Trophoblast cell (in vitro differentiated cells and primary cell): ENCODE measurements around the gene GRM4.

Experiments used
- DNase-seq, 2 donors: peaks; one replicate each; pipeline ENCODE4 v3.0.0-alpha.2; 2016
- H2AFZ ChIP-seq: 2 replicates; pipeline ENCODE4 v1.6.1; 2013; ENCODE audit warnings: low read length, moderate library complexity, mild to moderate bottlenecking; ENCODE audit not compliant: insufficient read depth, poor library complexity
- H2AK5ac ChIP-seq: 2 replicates; pipeline ENCODE4 v1.6.1; 2013; ENCODE audit warnings: mild to moderate bottlenecking, low read length
- H2BK120ac ChIP-seq: 2 replicates; pipeline ENCODE4 v1.6.1; 2013; ENCODE audit warnings: low read length, mild to moderate bottlenecking, moderate library complexity; ENCODE audit not compliant: insufficient read depth, poor library complexity
- H2BK12ac ChIP-seq: 2 replicates; pipeline ENCODE4 v1.6.1; 2013; ENCODE audit warnings: mild to moderate bottlenecking, low read length, moderate library complexity
- H2BK5ac ChIP-seq: 2 replicates; pipeline ENCODE4 v1.6.1; 2013; ENCODE audit warnings: low read length, low read depth, moderate library complexity, mild to moderate bottlenecking; ENCODE audit not compliant: poor library complexity
- H3K14ac ChIP-seq: 2 replicates; pipeline ENCODE4 v1.6.1; 2013; ENCODE audit warnings: mild to moderate bottlenecking, low read length
- H3K18ac ChIP-seq: 2 replicates; pipeline ENCODE4 v1.6.1; 2013; ENCODE audit warnings: mild to moderate bottlenecking, low read length
- H3K23ac ChIP-seq: 2 replicates; pipeline ENCODE4 v1.6.1; 2013; ENCODE audit warnings: low read length
- H3K27ac ChIP-seq: 2 replicates; pipeline ENCODE4 v1.5.1; 2013; ENCODE audit warnings: low read depth, mild to moderate bottlenecking, inconsistent platforms, low read length, moderate library complexity
- H3K27me3 ChIP-seq: 2 replicates; pipeline ENCODE4 v1.6.1; 2013; ENCODE audit warnings: inconsistent platforms, mild to moderate bottlenecking, low read length, moderate library complexity; ENCODE audit not compliant: insufficient read depth
- H3K36me3 ChIP-seq, 2 experiments: 1 replicate in 1 of 2; 2 replicates in 1 of 2; pipeline ENCODE4 v1.6.1; 2013; ENCODE audit warnings: low read length in 2 of 2, mild to moderate bottlenecking in 2 of 2, moderate library complexity in 1 of 2; ENCODE audit not compliant: insufficient read depth in 2 of 2, control insufficient read depth in 1 of 2
- H3K4ac ChIP-seq: 2 replicates; pipeline ENCODE4 v1.6.1; 2013; ENCODE audit warnings: low read depth, mild to moderate bottlenecking, low read length, moderate library complexity
- H3K4me1 ChIP-seq, 2 experiments: 1 replicate in 1 of 2; 2 replicates in 1 of 2; pipeline ENCODE4 v1.6.1; 2013; ENCODE audit warnings: low read length in 2 of 2, mild to moderate bottlenecking in 2 of 2, moderate library complexity in 1 of 2; ENCODE audit not compliant: insufficient read depth in 2 of 2, control insufficient read depth in 1 of 2
- H3K4me2 ChIP-seq: 2 replicates; pipeline ENCODE4 v1.6.1; 2013; ENCODE audit warnings: inconsistent platforms, mild to moderate bottlenecking, low read length, moderate library complexity
- H3K4me3 ChIP-seq: 2 replicates; pipeline ENCODE4 v1.5.1; 2013; ENCODE audit warnings: mild to moderate bottlenecking, low read depth, low read length, inconsistent platforms
- H3K79me1 ChIP-seq: one replicate; pipeline ENCODE4 v1.6.1; 2013; ENCODE audit warnings: low read length
- H3K79me2 ChIP-seq: 2 replicates; pipeline ENCODE4 v1.6.1; 2013; ENCODE audit warnings: low read length, mild to moderate bottlenecking; ENCODE audit not compliant: control insufficient read depth, insufficient read depth, poor library complexity
- H3K9ac ChIP-seq: 2 replicates; pipeline ENCODE4 v1.6.1; 2013; ENCODE audit warnings: mild to moderate bottlenecking, low read length
- H3K9me3 ChIP-seq: 2 replicates; pipeline ENCODE4 v1.6.1; 2013; ENCODE audit warnings: low read depth, mild to moderate bottlenecking, control low read depth, inconsistent platforms, low read length; ENCODE audit not compliant: insufficient read depth
- H4K12ac ChIP-seq: 2 replicates; pipeline ENCODE4 v1.6.1; 2013; ENCODE audit warnings: low read depth, mild to moderate bottlenecking, low read length, moderate library complexity
- H4K8ac ChIP-seq: 2 replicates; pipeline ENCODE4 v1.6.1; 2013; ENCODE audit warnings: low read depth, mild to moderate bottlenecking, low read length, moderate library complexity
- H4K91ac ChIP-seq: one replicate; pipeline ENCODE4 v1.6.1; 2013; ENCODE audit warnings: low read depth, mild to moderate bottlenecking, low read length, moderate library complexity
- WGBS: extraction: QIAGEN DNeasy Blood & Tissue Kit; methylation state at CpG from one replicate; pipeline ENCODE4 v1.1.7; 2013; ENCODE audit warnings: missing lambda C conversion rate; ENCODE audit not compliant: insufficient read length, insufficient coverage; ENCODE audit errors: extremely low coverage; 5-methylcytosine and 5-hydroxymethylcytosine counted together

GRM4 gene

GRCh38 chr6:34036357-34037069, 109.4 kb downstream of the GRM4 start:
- no peak overlapping the region for H3K23ac ChIP-seq
- H3K36me3 ChIP-seq: no peaks in the 10 kb centered on the region
- no peak overlapping the region for H4K12ac ChIP-seq
- H3K9ac ChIP-seq: no peak overlapping the region
- H2AFZ ChIP-seq: no peak overlapping the region
- no peak overlapping the region for H3K14ac ChIP-seq
- H3K4me2 ChIP-seq: no peak overlapping the region
- H3K27ac ChIP-seq: no peak overlapping the region
- no peak for DNase-seq
- H3K79me1 ChIP-seq: no peaks in the 10 kb centered on the region
- no peak overlapping the region for H2AK5ac ChIP-seq
- H3K79me2 ChIP-seq: no peaks in the 10 kb centered on the region
- no peaks in the 10 kb centered on the region for H3K4me1 ChIP-seq
- H3K9me3 ChIP-seq: no peaks in the 10 kb centered on the region
- H3K27me3 ChIP-seq: no peaks in the 10 kb centered on the region
- H4K8ac ChIP-seq: no peak overlapping the region
- H4K91ac ChIP-seq: no peak overlapping the region
- no peak overlapping the region for H2BK12ac ChIP-seq
- WGBS: no CpG with 5 or more reads among the region's 20 CpGs
- no peak overlapping the region for H2BK120ac ChIP-seq
- H3K4ac ChIP-seq: no peak overlapping the region
- H2BK5ac ChIP-seq: no peak overlapping the region
- no peak overlapping the region for H3K18ac ChIP-seq
- peak overlapping the region; percentile 10 for H3K4me3 ChIP-seq

DNA sequence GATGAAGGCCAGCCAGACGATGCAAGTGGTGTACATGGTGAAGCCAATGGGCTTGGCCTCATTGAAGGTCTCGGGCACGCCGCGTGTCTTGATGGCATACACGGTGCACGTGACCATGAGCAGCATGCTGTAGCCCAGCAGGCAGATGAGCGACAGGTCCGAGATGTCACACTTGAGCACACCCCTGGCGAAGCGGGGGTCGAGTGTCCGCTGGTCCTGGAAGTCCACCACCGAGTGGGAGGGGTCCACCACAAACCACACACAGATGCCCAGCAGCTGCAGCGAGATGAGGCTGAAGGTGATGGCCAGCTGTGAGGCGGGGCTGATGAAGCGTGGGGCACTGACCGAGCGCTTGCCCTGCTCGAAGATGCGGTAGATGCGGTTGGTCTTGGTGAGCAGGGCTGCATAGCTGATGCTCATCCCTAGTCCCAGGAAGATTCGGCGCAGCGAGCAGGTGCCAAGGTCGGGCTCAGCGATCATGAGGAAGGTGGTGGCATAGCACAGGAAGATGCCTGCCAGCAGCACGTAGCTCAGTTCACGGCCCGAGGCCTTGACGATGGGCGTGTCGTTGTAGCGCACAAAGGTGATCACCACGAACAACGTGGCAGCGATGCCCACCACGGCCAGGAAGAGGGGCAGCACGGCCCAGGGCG, 110.1 kb downstream of the GRM4 start:
- H4K91ac ChIP-seq: no peak overlapping the region
- H3K79me2 ChIP-seq: no peaks in the 10 kb centered on the region
- no peaks in the 10 kb centered on the region for H3K27me3 ChIP-seq
- peak overlapping the region; percentile 10 for H3K4me3 ChIP-seq
- no peak overlapping the region for H2AFZ ChIP-seq
- no peak overlapping the region for H3K4me2 ChIP-seq
- H3K9me3 ChIP-seq: no peaks in the 10 kb centered on the region
- no peak overlapping the region for H3K27ac ChIP-seq
- H3K14ac ChIP-seq: no peak overlapping the region
- no peaks in the 10 kb centered on the region for H3K79me1 ChIP-seq
- no CpG with 5 or more reads among the region's 40 CpGs for WGBS
- no peak overlapping the region for H4K8ac ChIP-seq
- H2BK12ac ChIP-seq: no peak overlapping the region
- no peak for DNase-seq
- no peak overlapping the region for H3K18ac ChIP-seq
- H3K36me3 ChIP-seq: no peaks in the 10 kb centered on the region
- no peak overlapping the region for H2BK5ac ChIP-seq
- no peak overlapping the region for H2AK5ac ChIP-seq
- no peak overlapping the region for H3K4ac ChIP-seq
- no peak overlapping the region for H3K23ac ChIP-seq
- no peak overlapping the region for H3K9ac ChIP-seq
- no peaks in the 10 kb centered on the region for H3K4me1 ChIP-seq
- no peak overlapping the region for H4K12ac ChIP-seq
- H2BK120ac ChIP-seq: no peak overlapping the region

- Histone ChIP-seq H3K14ac (no peak overlapping the region), H3K9ac (no peak overlapping the region), H3K18ac (no peak overlapping the region), H3K27ac (no peak overlapping the region), H3K4me3 (no peak overlapping the region), H3K79me2 (no peaks in the 10 kb centered on the region), H4K8ac (no peak overlapping the region), H2AFZ (no peak overlapping the region), H3K4me2 (no peak overlapping the region), H3K27me3 (no peaks in the 10 kb centered on the region), H3K79me1 (no peaks in the 10 kb centered on the region), H2BK120ac (no peak overlapping the region), H3K23ac (no peak overlapping the region), H3K4ac (no peak overlapping the region), H3K4me1 (no peaks in the 10 kb centered on the region), H4K91ac (no peak overlapping the region), H3K9me3 (no peaks in the 10 kb centered on the region), H2AK5ac (no peak overlapping the region), H4K12ac (no peak overlapping the region), H2BK12ac (no peak overlapping the region), H3K36me3 (no peaks in the 10 kb centered on the region), H2BK5ac (no peak overlapping the region)
- no CpG with 5 or more reads among the region's 1 CpG for WGBS
- DNase-seq: no peak
Measured at GRCh38 chr6:34035161-34035560, 110.7 kb downstream of the GRM4 start.

DNA sequence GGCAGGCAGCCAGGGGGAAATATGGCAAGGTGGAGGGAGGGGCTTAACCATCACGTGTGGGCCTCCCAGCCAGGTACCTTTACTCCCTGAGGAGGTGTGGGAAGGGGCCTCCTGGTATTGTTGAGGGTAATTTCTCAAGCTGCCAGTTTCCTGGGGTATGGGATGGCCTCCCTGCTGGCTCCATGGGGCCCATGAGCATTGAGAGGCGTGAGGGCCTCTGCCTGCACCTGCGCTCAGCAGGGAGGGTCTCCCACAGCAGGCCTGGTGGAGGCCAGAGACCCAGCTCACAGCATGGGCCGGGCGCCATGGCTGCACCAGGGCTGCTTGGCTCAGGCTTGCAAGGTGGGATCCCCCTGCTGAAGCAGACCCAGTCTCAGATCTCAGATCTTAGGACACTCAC, 113.0 kb downstream of the GRM4 start:
- Histone ChIP-seq H3K27ac (no peak overlapping the region), H4K8ac (no peak overlapping the region), H4K91ac (no peak overlapping the region), H3K4me1 (no peaks in the 10 kb centered on the region), H3K18ac (no peak overlapping the region), H2BK120ac (no peak overlapping the region), H2BK5ac (no peak overlapping the region), H3K9me3 (no peaks in the 10 kb centered on the region), H4K12ac (no peak overlapping the region), H3K23ac (no peak overlapping the region), H2AK5ac (no peak overlapping the region), H3K4me3 (no peak overlapping the region), H2AFZ (no peak overlapping the region), H3K36me3 (no peaks in the 10 kb centered on the region), H3K9ac (no peak overlapping the region), H2BK12ac (no peak overlapping the region), H3K14ac (no peak overlapping the region), H3K27me3 (no peaks in the 10 kb centered on the region), H3K79me1 (no peaks in the 10 kb centered on the region), H3K79me2 (no peaks in the 10 kb centered on the region), H3K4ac (no peak overlapping the region), H3K4me2 (no peak overlapping the region)
- no CpG with 5 or more reads among the region's 5 CpGs for WGBS
- DNase-seq: no peak
